ENCODE results near the gene TACR1. TPM values are rescaled to one million over a fixed set of nuclear protein-coding genes. Genes with fewer than 3 reads are reported as not detected.

Gene TACR1
- total RNA-seq, 4 donors from 2014 or later, result 0.04 to 3.6 (median 1.2) TPM

GRCh38 chr2:75041731-75042600 is 157.4 kb downstream of the TACR1 start:
- 75 to 82% methylated on average over 7 of the region's 7 CpGs for WGBS, 2 donors
- no peaks in the 10 kb centered on the region for H3K36me3 ChIP-seq
- H3K9me3 ChIP-seq, result no peaks in the 10 kb centered on the region
- peak overlapping the region in 3 of 4 donors; percentile 12 to 50 (median 15) for H3K27ac ChIP-seq
- intact Hi-C loops (cut with DNase I), result no loop called here
- no peaks in the 10 kb centered on the region for H3K27me3 ChIP-seq
- TF ChIP-seq POLR2A (IDR thresholded peaks at IDR 0.05), result no peak
- TF ChIP-seq, protein P1, sequence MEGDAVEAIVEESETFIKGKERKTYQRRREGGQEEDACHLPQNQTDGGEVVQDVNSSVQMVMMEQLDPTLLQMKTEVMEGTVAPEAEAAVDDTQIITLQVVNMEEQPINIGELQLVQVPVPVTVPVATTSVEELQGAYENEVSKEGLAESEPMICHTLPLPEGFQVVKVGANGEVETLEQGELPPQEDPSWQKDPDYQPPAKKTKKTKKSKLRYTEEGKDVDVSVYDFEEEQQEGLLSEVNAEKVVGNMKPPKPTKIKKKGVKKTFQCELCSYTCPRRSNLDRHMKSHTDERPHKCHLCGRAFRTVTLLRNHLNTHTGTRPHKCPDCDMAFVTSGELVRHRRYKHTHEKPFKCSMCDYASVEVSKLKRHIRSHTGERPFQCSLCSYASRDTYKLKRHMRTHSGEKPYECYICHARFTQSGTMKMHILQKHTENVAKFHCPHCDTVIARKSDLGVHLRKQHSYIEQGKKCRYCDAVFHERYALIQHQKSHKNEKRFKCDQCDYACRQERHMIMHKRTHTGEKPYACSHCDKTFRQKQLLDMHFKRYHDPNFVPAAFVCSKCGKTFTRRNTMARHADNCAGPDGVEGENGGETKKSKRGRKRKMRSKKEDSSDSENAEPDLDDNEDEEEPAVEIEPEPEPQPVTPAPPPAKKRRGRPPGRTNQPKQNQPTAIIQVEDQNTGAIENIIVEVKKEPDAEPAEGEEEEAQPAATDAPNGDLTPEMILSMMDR (IDR thresholded peaks at IDR 0.05), result no peak
- H3K4me3 ChIP-seq, result no peak overlapping the region
- H3K4me1 ChIP-seq, result peaks cover 0 to 8% (median 0%) of the 10 kb centered on the region in 3 donors
- DNase-seq, result no peak

GRCh38 chr2:75041226-75041625 is 158.1 kb downstream of the TACR1 start:
- Histone ChIP-seq H3K27ac (peak overlapping the region in 3 of 4 donors; percentile 12 to 18 (median 13)), H3K9me3 (no peaks in the 10 kb centered on the region), H3K36me3 (no peaks in the 10 kb centered on the region), H3K4me3 (no peak overlapping the region), H3K4me1 (peaks cover 0 to 8% (median 0%) of the 10 kb centered on the region in 3 donors), H3K27me3 (no peaks in the 10 kb centered on the region)
- intact Hi-C loops (cut with DNase I), result no loop called here
- no peak for DNase-seq
- 82 to 87% methylated on average over 2 of the region's 2 CpGs for WGBS, 2 donors
- TF ChIP-seq POLR2A (IDR thresholded peaks at IDR 0.05), result no peak
- TF ChIP-seq, protein P1 (IDR thresholded peaks at IDR 0.05), result no peak

DNA sequence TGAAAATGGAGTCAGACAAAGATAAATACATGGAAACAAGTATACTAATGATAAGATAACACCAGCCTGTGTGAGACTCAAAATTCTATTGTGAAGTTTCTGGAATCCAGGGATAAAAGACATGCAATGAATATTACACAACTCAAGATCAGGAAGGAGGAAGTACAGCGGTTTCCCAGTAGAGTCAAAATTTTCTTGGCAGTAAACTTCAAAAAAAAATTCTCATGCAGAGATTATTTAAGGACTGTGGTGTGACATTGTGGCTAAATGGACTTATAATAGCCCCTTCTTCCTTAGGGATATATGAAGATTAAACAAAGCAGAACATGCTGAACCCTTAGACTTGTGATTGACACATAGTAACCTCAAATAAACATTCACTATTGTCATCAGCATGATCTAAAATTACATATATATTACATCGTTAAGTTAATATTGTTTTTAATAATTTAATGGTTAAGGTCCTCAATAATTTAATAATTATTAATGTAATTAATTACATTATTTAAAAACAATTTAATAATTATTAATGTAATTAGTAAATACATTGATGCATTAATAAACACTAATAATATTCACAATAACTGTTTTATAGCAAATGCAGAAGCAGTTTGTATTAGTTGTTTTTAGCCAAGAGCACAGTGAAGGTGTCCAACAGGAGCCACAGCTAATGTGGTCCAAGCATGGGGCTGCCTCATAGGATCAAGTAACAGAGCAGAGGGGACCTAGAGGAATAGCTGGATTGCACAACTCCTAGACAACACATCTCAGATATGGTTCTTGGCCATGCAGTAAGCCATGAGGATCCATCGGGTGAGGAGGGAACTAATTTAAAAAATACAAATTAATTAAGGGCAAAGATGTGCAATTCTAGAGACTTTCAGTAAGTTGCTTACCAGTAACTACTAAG is 163.6 kb downstream of the TACR1 start:
- intact Hi-C loops (cut with DNase I), result no loop called here
- peaks cover 0 to 5% (median 0%) of the 10 kb centered on the region in 3 donors for H3K4me1 ChIP-seq
- H3K9me3 ChIP-seq, result no peaks in the 10 kb centered on the region
- TF ChIP-seq, protein P1 (IDR thresholded peaks at IDR 0.05), result no peak
- TF ChIP-seq POLR2A (IDR thresholded peaks at IDR 0.05), result no peak
- DNase-seq, result no peak
- H3K4me3 ChIP-seq, result no peak overlapping the region
- WGBS, 2 donors, result 63 to 76% methylated on average over 3 of the region's 3 CpGs
- H3K27me3 ChIP-seq, result no peaks in the 10 kb centered on the region
- no peaks in the 10 kb centered on the region for H3K36me3 ChIP-seq
- peak overlapping the region in 2 of 4 donors; percentile 11 to 35 for H3K27ac ChIP-seq

DNA sequence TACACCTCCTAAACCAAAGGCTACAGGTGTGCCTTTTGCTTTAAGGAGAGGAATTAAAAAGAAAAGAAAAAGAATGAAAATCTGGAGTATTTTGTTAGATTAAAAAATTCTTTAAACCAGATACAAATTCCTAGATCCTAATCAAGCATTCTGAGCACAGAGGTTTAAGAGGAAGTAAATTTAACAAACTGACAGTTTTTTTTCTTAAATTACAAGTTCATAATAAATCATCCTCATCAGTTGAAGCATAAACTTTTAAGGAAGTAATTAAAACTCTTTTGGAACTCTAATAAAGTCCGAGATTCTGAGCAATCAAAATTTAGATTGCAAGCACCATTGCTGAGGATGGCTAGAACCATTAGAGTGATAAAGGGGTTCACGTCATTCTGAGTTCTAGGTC is 165.8 kb downstream of the TACR1 start:
- Histone ChIP-seq H3K27me3 (no peaks in the 10 kb centered on the region), H3K4me1 (peaks cover 0 to 5% (median 0%) of the 10 kb centered on the region in 3 donors), H3K36me3 (no peaks in the 10 kb centered on the region), H3K9me3 (no peaks in the 10 kb centered on the region), H3K27ac (no peak overlapping the region), H3K4me3 (no peak overlapping the region)
- intact Hi-C loops (cut with DNase I), result no loop called here
- WGBS, 2 donors, result 72 to 79% methylated on average over 2 of the region's 2 CpGs
- no peak for DNase-seq
- no peak for TF ChIP-seq POLR2A (IDR thresholded peaks at IDR 0.05)
- TF ChIP-seq, protein P1 (IDR thresholded peaks at IDR 0.05), result no peak

Data from esophagus squamous epithelium (tissue), 5 donors.